Activated effector memory CD4-positive, alpha-beta T cell treated with anti-CD3 and anti-CD28 coated beads, Interleukin-2, amount 50 U/mL, for 16 hours (primary cell): Measurements from ENCODE around the gene ASIC5.
"Not testable (repeated sequence)": the region's sequence is repeated elsewhere in the genome, so short reads cannot be mapped to it uniquely, and the experiment has no call there.

Experiments
- DNase-seq: peaks from one replicate; pipeline ENCODE4 v3.0.0-alpha.2; 2020

The ASIC5 gene

GRCh38 chr4:155799116-155799793 lies 66.8 kb downstream of the ASIC5 start:
- no peak for DNase-seq

- DNase-seq: not testable (repeated sequence)
Measured at GRCh38 chr4:155797581-155797980, 68.5 kb downstream of the ASIC5 start.

GRCh38 chr4:155795991-155796390 lies 70.1 kb downstream of the ASIC5 start:
- DNase-seq: no peak

- no peak for DNase-seq
Measured at GRCh38 chr4:155794589-155795236, 71.4 kb downstream of the ASIC5 start.

GRCh38 chr4:155789982-155790381 lies 76.1 kb downstream of the ASIC5 start:
- no peak for DNase-seq

- DNase-seq: no peak
Measured at GRCh38 chr4:155789391-155789790, 76.7 kb downstream of the ASIC5 start.

GRCh38 chr4:155787113-155787710 lies 78.9 kb downstream of the ASIC5 start:
- no peak for DNase-seq

GRCh38 chr4:155785828-155786227 lies 80.2 kb downstream of the ASIC5 start:
- no peak for DNase-seq

- DNase-seq: no peak
Measured at GRCh38 chr4:155784637-155785036, 81.4 kb downstream of the ASIC5 start.

- no peak for DNase-seq
Measured at GRCh38 chr4:155781249-155781831, 84.7 kb downstream of the ASIC5 start.

GRCh38 chr4:155780775-155781174 lies 85.3 kb downstream of the ASIC5 start:
- no peak for DNase-seq
